K562 (cell line): ENCODE data around the gene NEK5. TPM values are rescaled to one million over a fixed set of nuclear protein-coding genes. Genes with fewer than 3 reads are reported as not detected.

Experiments used
- BACH1 ChIP-seq: fragments of 200-800 bp; sonication (Bioruptor generic); IDR thresholded peaks from 2 replicates; pipeline ENCODE4 v1.6.1; 2016; ENCODE audit warnings: missing genetic modification characterization, missing compliant biosample characterization
- CBFB ChIP-seq: sonication (generic); formaldehyde crosslinking; IDR thresholded peaks from 2 replicates; pipeline ENCODE4 v1.4.0; 2020; ENCODE audit warnings: mild to moderate bottlenecking, missing genetic modification reagents
- CREM ChIP-seq: IDR thresholded peaks from 2 replicates; pipeline ENCODE4 v1.6.1; 2014; ENCODE audit warnings: antibody characterized with exemption, low read depth
- E2F3 ChIP-seq: fragments of 250-450 bp; sonication (Bioruptor Pico); IDR thresholded peaks from 2 replicates; pipeline ENCODE4 v1.4.0; 2020; ENCODE audit warnings: mild to moderate bottlenecking
- ETV6 ChIP-seq, 3 experiments: fragments of 150-350 bp in 1 of 3; sonication (generic) in 1 of 3; formaldehyde crosslinking in 1 of 3; IDR thresholded peaks; 2 replicates each; pipeline versions ENCODE4 v1.6.1 to v1.8.0; 2014 to 2022; ENCODE audit warnings: borderline replicate concordance in 2 of 3, low read depth in 2 of 3, antibody characterized with exemption in 1 of 3, low read length in 1 of 3, mild to moderate bottlenecking in 1 of 3, missing genetic modification reagents in 1 of 3
- GTF2A2 ChIP-seq: IDR thresholded peaks from 2 replicates; pipeline ENCODE4 v1.6.1; 2016; ENCODE audit warnings: mild to moderate bottlenecking, missing genetic modification characterization, missing compliant biosample characterization
- HSF4 ChIP-seq: fragments of 250-450 bp; sonication (Bioruptor Pico); IDR thresholded peaks from 2 replicates; pipeline ENCODE4 v2.1.2; 2022; ENCODE audit warnings: mild to moderate bottlenecking, moderate library complexity, borderline replicate concordance
- L3MBTL2 ChIP-seq: fragments of 450-650 bp; IDR thresholded peaks from 2 replicates; pipeline ENCODE4 v1.6.1; 2016; ENCODE audit warnings: mild to moderate bottlenecking, moderate library complexity
- RUNX1 ChIP-seq: sonication (generic); IDR thresholded peaks from 2 replicates; pipeline ENCODE4 v1.6.1; 2016; ENCODE audit warnings: antibody characterized with exemption, low read depth
- SIN3A ChIP-seq, 2 experiments: fragments of 150-350 bp in 1 of 2; IDR thresholded peaks; 2 replicates each; pipeline ENCODE4 v1.6.1; 2011 to 2016; ENCODE audit warnings: borderline replicate concordance in 2 of 2, low read depth in 2 of 2, low read length in 2 of 2, mild to moderate bottlenecking in 2 of 2, moderate library complexity in 2 of 2; ENCODE audit not compliant: control insufficient read depth in 1 of 2
- ZBTB1 ChIP-seq: sonication (generic); formaldehyde crosslinking; IDR thresholded peaks from 2 replicates; pipeline ENCODE4 v1.8.1; 2023; ENCODE audit warnings: missing genetic modification reagents, low read depth, mild to moderate bottlenecking, borderline replicate concordance
- ZC3H11A ChIP-seq: IDR thresholded peaks from 2 replicates; pipeline ENCODE4 v1.6.1; 2012; ENCODE audit warnings: low read depth, low read length, improper control_type of control experiment
- ZKSCAN1 ChIP-seq: fragments of 150-350 bp; IDR thresholded peaks from 2 replicates; pipeline ENCODE4 v1.6.1; 2016; ENCODE audit warnings: low read depth, low read length
- ZNF282 ChIP-seq: sonication (generic); formaldehyde crosslinking; IDR thresholded peaks from 2 replicates; pipeline ENCODE4 v1.8.1; 2023; ENCODE audit warnings: missing genetic modification reagents
- ZNF316 ChIP-seq: fragments of 450-650 bp; IDR thresholded peaks from 2 replicates; pipeline ENCODE4 v1.6.1; 2016
- ZNF324 ChIP-seq: fragments of 250-450 bp; sonication (Bioruptor Pico); IDR thresholded peaks from 2 replicates; pipeline ENCODE4 v1.4.0; 2020; ENCODE audit warnings: mild to moderate bottlenecking
- ZNF444 ChIP-seq: fragments of 250-450 bp; sonication (Bioruptor Pico); IDR thresholded peaks from 2 replicates; pipeline ENCODE4 v1.4.0; 2020; ENCODE audit warnings: mild to moderate bottlenecking, moderate library complexity
- polyA plus RNA-seq, 8 experiments: library from polyadenylated mRNA; depleted of rRNA in 4 of 8; stranded (reverse) in 5 of 8; unstranded in 3 of 8; fragments of >200 nt; fragmentation: Nextera tagmentation in 2 of 8; fragmentation: Illumina TruSeq in 1 of 8; extraction: Ambion mirVana in 2 of 8; extraction: Trizol in 1 of 8; gene quantifications; 2 replicates each; pipeline versions ENCODE4 v1.2.1 to v1.2.3, GENCODE V29; 2011 to 2014; ENCODE audit warnings: inconsistent platforms in 1 of 8, missing spikeins in 1 of 8
- total RNA-seq, 7 experiments: library from RNA; depleted of rRNA in 6 of 7; stranded (reverse); fragments of >200 nt in 6 of 7; fragmentation: Illumina TruSeq in 2 of 7; extraction: Trizol in 2 of 7; gene quantifications; 2 replicates each; pipeline versions ENCODE4 v1.2.1 to v1.2.3, GENCODE V29; 2011 to 2021; ENCODE audit warnings: low replicate concordance in 1 of 7
- TF ChIP-seq, protein P1 (sequence below): sonication (generic); formaldehyde crosslinking; IDR thresholded peaks from 2 replicates; pipeline ENCODE4 v1.8.1; 2023; ENCODE audit warnings: mild to moderate bottlenecking, missing genetic modification reagents, moderate library complexity
- TF ChIP-seq, protein P2 (sequence below): sonication (generic); formaldehyde crosslinking; IDR thresholded peaks from 2 replicates; pipeline ENCODE4 v1.8.1; 2023; ENCODE audit warnings: mild to moderate bottlenecking, missing genetic modification reagents
- TF ChIP-seq, protein P3 (sequence below): IDR thresholded peaks from 2 replicates; pipeline ENCODE4 v1.6.1; 2012; ENCODE audit warnings: low read depth, low read length, improper control_type of control experiment, borderline replicate concordance
- TF ChIP-seq, protein P4 (sequence below), 3 experiments: fragments of 200-800 bp in 1 of 3; sonication (Bioruptor generic) in 1 of 3; sonication (generic) in 1 of 3; formaldehyde crosslinking in 1 of 3; IDR thresholded peaks; 2 replicates each; pipeline versions ENCODE4 v1.6.1 to v1.8.0; 2016 to 2022; ENCODE audit warnings: mild to moderate bottlenecking in 2 of 3, missing compliant biosample characterization in 2 of 3, missing genetic modification characterization in 2 of 3, missing genetic modification reagents in 1 of 3

The NEK5 gene
- total and polyA plus RNA-seq, 9 of the 15 experiments (the other 6 are each of a cell fraction or from before 2014, with no cell fraction given), result 0.09 to 0.44 (median 0.33) TPM

DNA sequence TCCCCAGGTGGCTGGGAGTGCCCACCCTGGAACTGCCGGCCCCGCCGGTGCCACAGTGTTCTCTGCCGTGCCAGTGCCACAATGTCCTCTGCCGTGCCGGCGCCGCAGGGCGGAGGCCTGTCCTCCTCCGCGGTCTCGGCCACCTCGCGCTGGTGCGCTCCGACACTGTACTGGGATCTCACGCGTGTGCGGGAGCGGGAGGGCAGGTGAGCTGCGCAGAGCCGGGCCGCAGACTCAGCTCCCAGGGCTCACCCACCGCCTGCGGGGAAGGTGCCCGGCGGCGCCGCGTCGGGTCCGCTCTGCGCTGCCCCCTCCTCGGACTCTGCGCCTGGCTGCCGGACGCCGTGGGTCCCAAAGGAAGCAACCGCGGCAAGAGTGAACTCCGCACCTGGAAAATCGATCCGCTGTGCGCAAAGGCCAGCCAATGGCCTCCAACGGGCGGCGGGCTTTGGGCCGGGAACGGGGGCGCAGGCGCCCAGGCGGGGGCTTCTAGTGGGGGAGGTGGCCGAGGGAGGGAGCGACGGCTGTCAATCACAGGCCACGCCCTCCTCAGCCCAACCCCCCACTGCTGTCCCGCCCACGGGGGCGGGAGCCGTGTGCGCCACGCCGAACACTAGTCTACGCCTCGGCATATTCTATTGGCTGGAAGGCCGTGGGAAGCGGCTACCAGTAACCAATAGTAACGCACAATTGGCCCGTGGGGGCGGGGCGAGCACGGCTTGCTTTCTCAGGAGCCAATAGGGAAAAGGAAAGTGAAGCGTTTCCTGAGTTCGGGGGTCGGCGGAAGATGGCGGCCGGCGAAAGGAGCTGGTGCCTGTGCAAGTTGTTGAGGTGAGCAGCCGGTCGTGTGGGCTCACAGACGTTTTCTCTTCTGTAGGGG is 117.0 kb downstream of the NEK5 start, which contains the start of gene ALG11 (continued):
- TF ChIP-seq, protein P1, sequence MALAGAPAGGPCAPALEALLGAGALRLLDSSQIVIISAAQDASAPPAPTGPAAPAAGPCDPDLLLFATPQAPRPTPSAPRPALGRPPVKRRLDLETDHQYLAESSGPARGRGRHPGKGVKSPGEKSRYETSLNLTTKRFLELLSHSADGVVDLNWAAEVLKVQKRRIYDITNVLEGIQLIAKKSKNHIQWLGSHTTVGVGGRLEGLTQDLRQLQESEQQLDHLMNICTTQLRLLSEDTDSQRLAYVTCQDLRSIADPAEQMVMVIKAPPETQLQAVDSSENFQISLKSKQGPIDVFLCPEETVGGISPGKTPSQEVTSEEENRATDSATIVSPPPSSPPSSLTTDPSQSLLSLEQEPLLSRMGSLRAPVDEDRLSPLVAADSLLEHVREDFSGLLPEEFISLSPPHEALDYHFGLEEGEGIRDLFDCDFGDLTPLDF, result no peak
- no peak for TF ChIP-seq GTF2A2
- TF ChIP-seq SIN3A (IDR thresholded peaks at IDR 0.05; ENCODE audit: borderline replicate concordance in 2 of 2, control insufficient read depth in 1 of 2, low read depth in 2 of 2, low read length in 2 of 2), result peak in 1 of 2 experiments; percentile 53; a peak in 2 of 4 replicates
- no peak for TF ChIP-seq ZC3H11A
- no peak for TF ChIP-seq CBFB (CRISPR knock-in tag)
- TF ChIP-seq HSF4 (CRISPR knock-in tag), result no peak
- no peak for TF ChIP-seq RUNX1
- no peak for TF ChIP-seq ZKSCAN1
- no peak for TF ChIP-seq BACH1
- no peak for TF ChIP-seq E2F3
- TF ChIP-seq ETV6 (IDR thresholded peaks at IDR 0.05; ENCODE audit: borderline replicate concordance in 1 of 2, low read depth in 2 of 2, low read length in 1 of 2), result no peak
- no peak for TF ChIP-seq ETV6 (CRISPR knock-in tag; IDR thresholded peaks at IDR 0.05; ENCODE audit: borderline replicate concordance)
- TF ChIP-seq, protein P2, sequence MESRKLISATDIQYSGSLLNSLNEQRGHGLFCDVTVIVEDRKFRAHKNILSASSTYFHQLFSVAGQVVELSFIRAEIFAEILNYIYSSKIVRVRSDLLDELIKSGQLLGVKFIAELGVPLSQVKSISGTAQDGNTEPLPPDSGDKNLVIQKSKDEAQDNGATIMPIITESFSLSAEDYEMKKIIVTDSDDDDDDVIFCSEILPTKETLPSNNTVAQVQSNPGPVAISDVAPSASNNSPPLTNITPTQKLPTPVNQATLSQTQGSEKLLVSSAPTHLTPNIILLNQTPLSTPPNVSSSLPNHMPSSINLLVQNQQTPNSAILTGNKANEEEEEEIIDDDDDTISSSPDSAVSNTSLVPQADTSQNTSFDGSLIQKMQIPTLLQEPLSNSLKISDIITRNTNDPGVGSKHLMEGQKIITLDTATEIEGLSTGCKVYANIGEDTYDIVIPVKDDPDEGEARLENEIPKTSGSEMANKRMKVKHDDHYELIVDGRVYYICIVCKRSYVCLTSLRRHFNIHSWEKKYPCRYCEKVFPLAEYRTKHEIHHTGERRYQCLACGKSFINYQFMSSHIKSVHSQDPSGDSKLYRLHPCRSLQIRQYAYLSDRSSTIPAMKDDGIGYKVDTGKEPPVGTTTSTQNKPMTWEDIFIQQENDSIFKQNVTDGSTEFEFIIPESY (CRISPR knock-in tag), result no peak
- TF ChIP-seq, protein P3, sequence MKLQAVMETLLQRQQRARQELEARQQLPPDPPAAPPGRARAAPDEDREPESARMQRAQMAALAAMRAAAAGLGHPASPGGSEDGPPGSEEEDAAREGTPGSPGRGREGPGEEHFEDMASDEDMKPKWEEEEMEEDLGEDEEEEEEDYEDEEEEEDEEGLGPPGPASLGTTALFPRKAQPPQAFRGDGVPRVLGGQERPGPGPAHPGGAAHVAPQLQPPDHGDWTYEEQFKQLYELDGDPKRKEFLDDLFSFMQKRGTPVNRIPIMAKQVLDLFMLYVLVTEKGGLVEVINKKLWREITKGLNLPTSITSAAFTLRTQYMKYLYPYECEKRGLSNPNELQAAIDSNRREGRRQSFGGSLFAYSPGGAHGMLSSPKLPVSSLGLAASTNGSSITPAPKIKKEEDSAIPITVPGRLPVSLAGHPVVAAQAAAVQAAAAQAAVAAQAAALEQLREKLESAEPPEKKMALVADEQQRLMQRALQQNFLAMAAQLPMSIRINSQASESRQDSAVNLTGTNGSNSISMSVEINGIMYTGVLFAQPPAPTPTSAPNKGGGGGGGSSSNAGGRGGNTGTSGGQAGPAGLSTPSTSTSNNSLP, result no peak
- TF ChIP-seq ZNF444 (CRISPR knock-in tag), result no peak
- TF ChIP-seq ZNF324 (CRISPR knock-in tag), result no peak
- TF ChIP-seq L3MBTL2, result peak; percentile 34
- TF ChIP-seq CREM, result peak; percentile 65; the same call in 1 of the 2 replicates
- TF ChIP-seq, protein P4, sequence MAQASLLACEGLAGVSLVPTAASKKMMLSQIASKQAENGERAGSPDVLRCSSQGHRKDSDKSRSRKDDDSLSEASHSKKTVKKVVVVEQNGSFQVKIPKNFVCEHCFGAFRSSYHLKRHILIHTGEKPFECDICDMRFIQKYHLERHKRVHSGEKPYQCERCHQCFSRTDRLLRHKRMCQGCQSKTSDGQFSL (CRISPR knock-in tag; IDR thresholded peaks at IDR 0.05), result no peak
- TF ChIP-seq, protein P4 (tag; IDR thresholded peaks at IDR 0.05), result 0 out of 4 replicates have a peak, but pooled peaks of 1 of the 2 experiments have one; percentile 40
- TF ChIP-seq ZBTB1 (CRISPR knock-in tag), result no peak
- TF ChIP-seq ZNF316, result no peak
- no peak for TF ChIP-seq ZNF282
